Spleen (tissue), 11 donors: Measurements from ENCODE around the gene TDRD15. TPM values are rescaled to one million over a fixed set of nuclear protein-coding genes. Genes with fewer than 3 reads are reported as not detected.

ENCODE experiments used
- DNase-seq: peaks from one replicate; pipeline ENCODE4 v3.0.0-alpha.2; 2020
- H3K27ac ChIP-seq, 8 donors: fragments of 200-600 bp; sonication (generic) in 7 of 8; 1 replicate in 4 of 8; 2 replicates in 4 of 8; pipeline versions ENCODE4 v1.5.0 to v1.8.0; 2016 to 2021; ENCODE audit warnings: inconsistent platforms in 4 of 8, mild to moderate bottlenecking in 4 of 8, moderate library complexity in 1 of 8
- H3K27me3 ChIP-seq, 7 donors: fragments of 200-600 bp; sonication (generic) in 6 of 7; replicated peaks in 1 of 7; 1 replicate in 4 of 7; 2 replicates in 3 of 7; pipeline versions ENCODE4 v1.5.0 to v1.8.0; 2016 to 2021; ENCODE audit warnings: inconsistent platforms in 3 of 7, mild to moderate bottlenecking in 1 of 7
- H3K36me3 ChIP-seq, 6 donors: fragments of 200-600 bp; sonication (generic) in 5 of 6; 1 replicate in 4 of 6; 2 replicates in 2 of 6; pipeline versions ENCODE4 v1.5.0 to v1.8.0; 2016 to 2021; ENCODE audit warnings: inconsistent platforms in 2 of 6
- H3K4me1 ChIP-seq, 6 donors: fragments of 200-600 bp; sonication (generic) in 5 of 6; 1 replicate in 3 of 6; 2 replicates in 3 of 6; pipeline versions ENCODE4 v1.5.0 to v1.8.0; 2016 to 2021; ENCODE audit warnings: inconsistent platforms in 3 of 6
- H3K4me3 ChIP-seq, 8 donors: fragments of 200-600 bp; sonication (generic) in 7 of 8; 1 replicate in 4 of 8; 2 replicates in 4 of 8; pipeline versions ENCODE4 v1.5.0 to v1.8.0; 2016 to 2021; ENCODE audit warnings: inconsistent platforms in 4 of 8, mild to moderate bottlenecking in 4 of 8, moderate library complexity in 2 of 8
- H3K9me3 ChIP-seq, 8 donors: fragments of 200-600 bp; sonication (generic) in 7 of 8; 1 replicate in 4 of 8; 2 replicates in 4 of 8; pipeline versions ENCODE4 v1.5.0 to v1.8.0; 2016 to 2021; ENCODE audit warnings: inconsistent platforms in 4 of 8
- CTCF ChIP-seq, 11 experiments: fragments of 200-600 bp in 7 of 11; fragments of 450-650 bp in 4 of 11; sonication (generic) in 4 of 11; IDR thresholded peaks in 8 of 11; conservative IDR thresholded peaks in 3 of 11; 1 replicate in 7 of 11; 2 replicates in 4 of 11; pipeline versions ENCODE4 v1.4.0 to v1.8.0; 2016 to 2021; ENCODE audit warnings: antibody characterized with exemption in 11 of 11, inconsistent platforms in 4 of 11, mild to moderate bottlenecking in 1 of 11
- POLR2A ChIP-seq, 3 donors: fragments of 450-650 bp; IDR thresholded peaks; one replicate each; pipeline ENCODE4 v1.5.1; 2017; ENCODE audit warnings: antibody characterized with exemption in 3 of 3, mild to moderate bottlenecking in 1 of 3
- POLR2AphosphoS5 ChIP-seq, 3 donors: sonication (generic); formaldehyde crosslinking; IDR thresholded peaks; one replicate each; pipeline ENCODE4 v1.5.1; 2017; ENCODE audit warnings: antibody characterized with exemption in 3 of 3
- WGBS, 5 donors: extraction: QIAGEN DNeasy Blood & Tissue Kit in 3 of 5; methylation state at CpG; one replicate each; pipeline versions ENCODE4 v1.1.5 to v1.1.7; 2013 to 2018; 5-methylcytosine and 5-hydroxymethylcytosine counted together
- intact Hi-C: fragments of 100-400 bp; cut with DNase I; formaldehyde crosslinking; loops from one replicate; pipeline ENCODE4 v1.15.0; 2023; ENCODE audit warnings: low total_unique reads
- polyA plus RNA-seq, 3 donors: library from polyadenylated mRNA; stranded (reverse); fragments of 200-250 nt; gene quantifications; one replicate each; pipeline ENCODE4 v1.2.1, GENCODE V29; 2013
- total RNA-seq, 7 donors: library from RNA; depleted of rRNA in 3 of 7; stranded (reverse); fragments of >200 nt in 3 of 7; fragmentation: NEBNext Ultra II Directional in 4 of 7; extraction: Animal tissue kit (Norgen Biotek cat#: 25700) in 4 of 7; gene quantifications; one replicate each; pipeline versions ENCODE4 v1.1.0 to v1.2.1, GENCODE V29; 2016 to 2021
- donor health status: healthy with polysubstance abuse.
- donor health status: DM: no; HTN: no; CAD: no; lungs with moderate emphysema.
- donor health status: DM: no; HTN: no; CAD: no.
- donor health status: Bipolar disorder and iron deficiency.
- donor health status: healthy.
- donor health status: DM: no; HTN: no; CAD: no.
- donor health status: DM: yes; HTN: yes; CAD: no.

The TDRD15 gene
- total and polyA plus RNA-seq, 10 donors = 0.02 to 0.98 (median 0.43) TPM

- 77 to 90% (median 82%) methylated on average over 3 of the region's 3 CpGs for WGBS, 5 donors
- no peaks in the 10 kb centered on the region for H3K9me3 ChIP-seq
- H3K36me3 ChIP-seq = no peaks in the 10 kb centered on the region
- H3K4me3 ChIP-seq = no peak overlapping the region
- no peaks in the 10 kb centered on the region for H3K4me1 ChIP-seq
- no peak for DNase-seq
- no peak overlapping the region for H3K27ac ChIP-seq
- intact Hi-C loops = no loop called here
- peaks cover 0 to 2% (median 0%) of the 10 kb centered on the region in 7 donors for H3K27me3 ChIP-seq
- TF ChIP-seq POLR2AphosphoS5 (IDR thresholded peaks at IDR 0.05) (no peak), POLR2A (IDR thresholded peaks at IDR 0.05) (no peak), CTCF (IDR thresholded peaks at IDR 0.05 in 8 of 11, conservative IDR thresholded peaks at IDR 0.05 in 3 of 11) (no peak)
Measured at GRCh38 chr2:21092308-21092869, 31.4 kb upstream of the TDRD15 start.

- DNase-seq = no peak
- TF ChIP-seq POLR2AphosphoS5 (IDR thresholded peaks at IDR 0.05) (no peak), POLR2A (IDR thresholded peaks at IDR 0.05) (no peak), CTCF (IDR thresholded peaks at IDR 0.05 in 8 of 11, conservative IDR thresholded peaks at IDR 0.05 in 3 of 11) (no peak)
- no peaks in the 10 kb centered on the region for H3K9me3 ChIP-seq
- H3K4me1 ChIP-seq = no peaks in the 10 kb centered on the region
- no peaks in the 10 kb centered on the region for H3K27me3 ChIP-seq
- WGBS, 5 donors = 47 to 63% (median 58%) methylated on average over 1 of the region's 1 CpG
- H3K27ac ChIP-seq = no peak overlapping the region
- intact Hi-C loops = no loop called here
- no peaks in the 10 kb centered on the region for H3K36me3 ChIP-seq
- H3K4me3 ChIP-seq = no peak overlapping the region
Measured at GRCh38 chr2:21095178-21095577, 28.6 kb upstream of the TDRD15 start.

- 75 to 91% (median 88%) methylated on average over 3 of the region's 3 CpGs for WGBS, 5 donors
- H3K27me3 ChIP-seq = no peaks in the 10 kb centered on the region
- H3K4me1 ChIP-seq = no peaks in the 10 kb centered on the region
- TF ChIP-seq POLR2AphosphoS5 (IDR thresholded peaks at IDR 0.05) = no peak
- TF ChIP-seq POLR2A (IDR thresholded peaks at IDR 0.05) = no peak
- no peak for TF ChIP-seq CTCF (IDR thresholded peaks at IDR 0.05 in 8 of 11, conservative IDR thresholded peaks at IDR 0.05 in 3 of 11)
- DNase-seq = no peak
- H3K4me3 ChIP-seq = no peak overlapping the region
- no peaks in the 10 kb centered on the region for H3K9me3 ChIP-seq
- H3K36me3 ChIP-seq = no peaks in the 10 kb centered on the region
- intact Hi-C loops = no loop called here
- no peak overlapping the region for H3K27ac ChIP-seq
Measured at GRCh38 chr2:21095714-21096113, 28.1 kb upstream of the TDRD15 start.

- Histone ChIP-seq H3K4me3 (no peak overlapping the region), H3K4me1 (no peaks in the 10 kb centered on the region), H3K9me3 (no peaks in the 10 kb centered on the region), H3K36me3 (no peaks in the 10 kb centered on the region), H3K27ac (no peak overlapping the region), H3K27me3 (no peaks in the 10 kb centered on the region)
- 83 to 97% (median 91%) methylated on average over 1 of the region's 1 CpG for WGBS, 5 donors
- intact Hi-C loops = no loop called here
- DNase-seq = no peak
- TF ChIP-seq POLR2AphosphoS5 (IDR thresholded peaks at IDR 0.05) (no peak), POLR2A (IDR thresholded peaks at IDR 0.05) (no peak), CTCF (IDR thresholded peaks at IDR 0.05 in 8 of 11, conservative IDR thresholded peaks at IDR 0.05 in 3 of 11) (no peak)
Measured at GRCh38 chr2:21096458-21096857, 27.3 kb upstream of the TDRD15 start.
